Activated naive CD8-positive, alpha-beta T cell treated with anti-CD3 and anti-CD28 coated beads, Interleukin-2, amount 50 U/mL, for 16 hours (primary cell): Measurements from ENCODE around the gene PCDHA13.
"Not testable (repeated sequence)": the region's sequence is repeated elsewhere in the genome, so short reads cannot be mapped to it uniquely, and the experiment has no call there.

Experiments
- DNase-seq: peaks from one replicate; pipeline ENCODE4 v3.0.0-alpha.2; 2020; ENCODE audit warnings: low read depth, low spot score

PCDHA13 gene

GRCh38 chr5:140881889-140882590, at the start of gene PCDHA13:
PCDHA13 (plus strand) TSS chr5:140882124; CDS start chr5:140882269, 145 bp downstream.
- no peak for DNase-seq

GRCh38 chr5:140833993-140834392, 47.9 kb upstream of the PCDHA13 start, which contains the start of gene PCDHA7:
PCDHA7 (plus strand) TSS chr5:140834269; CDS start chr5:140834384, 115 bp downstream.
- no peak for DNase-seq

- DNase-seq, result not testable (repeated sequence)
Measured at GRCh38 chr5:140834439-140835008, 47.4 kb upstream of the PCDHA13 start.

- no peak for DNase-seq
Measured at GRCh38 chr5:140835622-140836510, 46.1 kb upstream of the PCDHA13 start.

GRCh38 chr5:140840978-140841962, 40.7 kb upstream of the PCDHA13 start, which contains the start of gene PCDHA8:
PCDHA8 (plus strand) TSS chr5:140841187; CDS start chr5:140841322, 135 bp downstream.
- DNase-seq, result no peak

- no peak for DNase-seq
Measured at GRCh38 chr5:140842798-140843733, 38.9 kb upstream of the PCDHA13 start.

- not testable (repeated sequence) for DNase-seq
Measured at GRCh38 chr5:140848139-140849102, 33.5 kb upstream of the PCDHA13 start, which contains the start of gene PCDHA9. PCDHA9 (plus strand) TSS chr5:140848382; CDS start chr5:140848496, 114 bp downstream.

- not testable (repeated sequence) for DNase-seq
Measured at GRCh38 chr5:140849831-140850634, 31.9 kb upstream of the PCDHA13 start.

- DNase-seq, result no peak
Measured at GRCh38 chr5:140855772-140856674, 25.9 kb upstream of the PCDHA13 start, which contains the start of gene PCDHA10. PCDHA10 (plus strand) TSS chr5:140855897; CDS start chr5:140856049, 152 bp downstream.

- no peak for DNase-seq
Measured at GRCh38 chr5:140857177-140857986, 24.5 kb upstream of the PCDHA13 start.

GRCh38 chr5:140857987-140858240, 24.0 kb upstream of the PCDHA13 start:
- DNase-seq, result no peak

GRCh38 chr5:140862441-140863295, 19.3 kb upstream of the PCDHA13 start:
- no peak for DNase-seq

GRCh38 chr5:140868721-140869554, 13.0 kb upstream of the PCDHA13 start, which contains the start of gene PCDHA11:
PCDHA11 (plus strand) TSS chr5:140868957; CDS start chr5:140869104, 147 bp downstream.
- no peak for DNase-seq

- no peak for DNase-seq
Measured at GRCh38 chr5:140869555-140869886, 12.4 kb upstream of the PCDHA13 start.
